AG10803 (cell line): Measurements from ENCODE around the gene LRCH1.

Experiments used
- DNase-seq: peaks from one replicate; pipeline ENCODE4 v3.0.0; 2010; ENCODE audit warnings: low read depth
- H3K4me3 ChIP-seq: 2 replicates; pipeline ENCODE4 v1.5.1; 2011; ENCODE audit warnings: mild to moderate bottlenecking, low read length, control low read depth
- TF ChIP-seq, protein P1 (sequence below): conservative IDR thresholded peaks from 2 replicates; pipeline ENCODE4 v1.5.1; 2011; ENCODE audit warnings: mild to moderate bottlenecking, low read length, control low read depth, inconsistent platforms

LRCH1 gene

DNA sequence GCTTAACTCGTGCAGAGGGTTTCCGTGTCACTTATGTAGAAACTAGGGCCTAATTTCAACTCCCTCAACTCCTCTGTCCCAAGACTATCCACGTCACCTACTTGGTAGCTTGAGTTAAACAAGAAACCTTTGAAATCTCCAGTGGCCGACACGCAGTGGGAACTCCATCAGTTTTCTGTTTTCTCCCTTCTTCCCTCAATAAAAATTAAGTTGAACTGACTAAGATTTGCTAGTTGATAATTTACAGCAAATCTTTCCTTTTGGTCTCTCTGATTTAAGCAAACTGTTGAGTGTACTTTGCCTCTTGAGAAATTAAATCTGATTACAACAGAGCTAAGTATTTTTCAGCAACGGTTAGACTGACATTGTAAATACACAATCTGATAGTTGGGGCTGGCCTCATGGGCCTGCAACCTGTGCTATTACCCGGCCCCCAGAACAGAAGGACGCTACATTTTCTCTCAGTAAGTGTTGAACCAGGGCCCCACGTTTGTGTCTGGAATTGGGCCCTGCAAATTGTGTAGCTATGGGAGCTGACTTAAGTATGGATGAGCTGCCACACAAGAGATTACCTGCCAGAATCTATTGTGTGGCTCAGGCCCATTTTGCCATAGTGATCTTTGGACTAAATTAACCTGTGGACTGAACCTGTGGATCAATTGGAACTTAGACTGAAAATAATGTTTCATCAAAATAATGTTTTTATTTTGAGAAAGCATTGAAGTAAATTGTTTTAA, 244.7 kb downstream of the LRCH1 start:
- H3K4me3 ChIP-seq = peak overlapping the region; percentile 94
- no peak for DNase-seq
- TF ChIP-seq, protein P1, sequence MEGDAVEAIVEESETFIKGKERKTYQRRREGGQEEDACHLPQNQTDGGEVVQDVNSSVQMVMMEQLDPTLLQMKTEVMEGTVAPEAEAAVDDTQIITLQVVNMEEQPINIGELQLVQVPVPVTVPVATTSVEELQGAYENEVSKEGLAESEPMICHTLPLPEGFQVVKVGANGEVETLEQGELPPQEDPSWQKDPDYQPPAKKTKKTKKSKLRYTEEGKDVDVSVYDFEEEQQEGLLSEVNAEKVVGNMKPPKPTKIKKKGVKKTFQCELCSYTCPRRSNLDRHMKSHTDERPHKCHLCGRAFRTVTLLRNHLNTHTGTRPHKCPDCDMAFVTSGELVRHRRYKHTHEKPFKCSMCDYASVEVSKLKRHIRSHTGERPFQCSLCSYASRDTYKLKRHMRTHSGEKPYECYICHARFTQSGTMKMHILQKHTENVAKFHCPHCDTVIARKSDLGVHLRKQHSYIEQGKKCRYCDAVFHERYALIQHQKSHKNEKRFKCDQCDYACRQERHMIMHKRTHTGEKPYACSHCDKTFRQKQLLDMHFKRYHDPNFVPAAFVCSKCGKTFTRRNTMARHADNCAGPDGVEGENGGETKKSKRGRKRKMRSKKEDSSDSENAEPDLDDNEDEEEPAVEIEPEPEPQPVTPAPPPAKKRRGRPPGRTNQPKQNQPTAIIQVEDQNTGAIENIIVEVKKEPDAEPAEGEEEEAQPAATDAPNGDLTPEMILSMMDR = no peak

DNA sequence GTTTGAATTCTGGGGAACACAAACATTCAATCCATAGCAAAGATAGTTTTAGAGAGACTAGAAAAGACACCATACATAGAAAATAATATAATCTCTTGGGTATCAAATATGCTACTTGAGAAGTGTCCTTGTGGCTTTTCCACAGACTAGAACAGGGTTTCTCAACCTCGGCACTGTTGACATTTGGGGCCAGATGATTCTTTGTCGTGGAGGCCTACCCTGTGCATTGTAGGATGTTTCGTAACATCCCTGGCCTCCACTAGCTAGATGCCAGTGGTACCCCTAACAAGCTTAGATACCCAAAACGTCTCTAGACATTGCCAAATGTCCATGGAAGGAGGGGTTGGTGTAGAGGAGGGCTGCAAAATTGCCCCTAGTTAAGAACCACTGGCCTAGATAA, 246.2 kb downstream of the LRCH1 start:
- H3K4me3 ChIP-seq = no peak overlapping the region
- no peak for DNase-seq
- TF ChIP-seq, protein P1 = no peak

DNA sequence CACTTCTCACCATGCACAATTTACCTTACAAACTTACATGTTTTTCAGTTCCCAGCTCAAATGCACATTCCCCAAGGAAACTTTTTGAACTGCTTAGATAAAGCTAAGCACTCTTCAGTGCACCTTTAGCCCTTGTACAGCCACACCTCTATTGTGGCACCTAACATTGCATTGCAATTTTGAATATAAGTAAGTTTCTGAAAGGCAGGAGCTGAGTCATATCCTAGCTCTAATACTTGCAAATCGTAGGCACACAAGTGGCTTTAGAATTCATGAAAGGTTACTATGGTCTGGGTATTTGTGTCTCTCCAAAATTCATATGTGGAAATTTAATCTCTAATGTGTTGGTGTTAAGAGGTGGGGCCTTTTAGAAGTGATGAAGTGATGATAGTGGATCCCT, 248.9 kb downstream of the LRCH1 start:
- no peak for DNase-seq
- no peak overlapping the region for H3K4me3 ChIP-seq
- TF ChIP-seq, protein P1 = no peak
